GM23248 (cell line): ENCODE measurements around the gene ZNF879. TPM values are rescaled to one million over a fixed set of nuclear protein-coding genes. Genes with fewer than 3 reads are reported as not detected.

Experiments used
- DNase-seq: peaks from one replicate; pipeline ENCODE4 v3.0.0-alpha.2; 2015
- H2AFZ ChIP-seq: fragments of 200-600 bp; sonication (generic); 2 replicates; pipeline ENCODE4 v1.6.1; 2016; ENCODE audit warnings: antibody characterized with exemption
- H3F3A ChIP-seq: fragments of 200-600 bp; sonication (generic); 2 replicates; pipeline ENCODE4 v1.6.1; 2016; ENCODE audit warnings: mild to moderate bottlenecking, antibody characterized with exemption, mixed run types; ENCODE audit not compliant: insufficient read depth
- H3K27ac ChIP-seq: fragments of 200-600 bp; sonication (generic); 2 replicates; pipeline ENCODE4 v1.5.1; 2016; ENCODE audit warnings: mild to moderate bottlenecking
- H3K27me3 ChIP-seq: fragments of 200-600 bp; sonication (generic); replicated peaks from 2 replicates; pipeline ENCODE4 v1.6.1; 2016; ENCODE audit warnings: mild to moderate bottlenecking; ENCODE audit not compliant: insufficient read depth
- H3K36me3 ChIP-seq: fragments of 200-600 bp; sonication (generic); 2 replicates; pipeline ENCODE4 v1.6.1; 2016; ENCODE audit warnings: low read depth, mild to moderate bottlenecking
- H3K4me1 ChIP-seq: fragments of 200-600 bp; sonication (generic); 2 replicates; pipeline ENCODE4 v1.6.1; 2016; ENCODE audit warnings: mild to moderate bottlenecking; ENCODE audit not compliant: insufficient read depth
- H3K4me2 ChIP-seq: fragments of 200-600 bp; sonication (generic); one replicate; pipeline ENCODE4 v1.6.1; 2016; ENCODE audit warnings: mild to moderate bottlenecking; ENCODE audit not compliant: unreplicated experiment
- H3K4me3 ChIP-seq: fragments of 200-600 bp; sonication (generic); 2 replicates; pipeline ENCODE4 v1.5.1; 2016; ENCODE audit warnings: mild to moderate bottlenecking
- H3K79me2 ChIP-seq: fragments of 200-600 bp; sonication (generic); 2 replicates; pipeline ENCODE4 v1.6.1; 2016; ENCODE audit warnings: mild to moderate bottlenecking; ENCODE audit not compliant: insufficient read depth
- H3K9ac ChIP-seq: fragments of 200-600 bp; sonication (generic); 2 replicates; pipeline ENCODE4 v1.6.1; 2016; ENCODE audit warnings: mild to moderate bottlenecking
- H3K9me2 ChIP-seq: fragments of 200-600 bp; sonication (generic); 2 replicates; pipeline ENCODE4 v1.6.1; 2016; ENCODE audit warnings: mixed run types, mild to moderate bottlenecking, moderate library complexity; ENCODE audit not compliant: insufficient read depth
- H3K9me3 ChIP-seq: fragments of 200-600 bp; sonication (generic); one replicate; pipeline ENCODE4 v1.6.1; 2017; ENCODE audit warnings: low read depth
- H4K20me1 ChIP-seq: fragments of 200-600 bp; sonication (generic); 2 replicates; pipeline ENCODE4 v1.6.0; 2016; ENCODE audit not compliant: insufficient read depth
- EZH2 ChIP-seq: fragments of 200-600 bp; sonication (generic); IDR thresholded peaks from 2 replicates; pipeline ENCODE4 v1.6.1; 2018; ENCODE audit warnings: antibody characterized with exemption, mild to moderate bottlenecking; ENCODE audit not compliant: insufficient read depth, poor library complexity, severe bottlenecking
- EZH2phosphoT487 ChIP-seq: fragments of 200-600 bp; sonication (generic); IDR thresholded peaks from 2 replicates; pipeline ENCODE4 v1.6.1; 2018; ENCODE audit warnings: antibody characterized with exemption, moderate library complexity, mild to moderate bottlenecking, low read depth; ENCODE audit not compliant: insufficient read depth
- WGBS, 2 experiments: methylation state at CpG; one replicate each; pipeline ENCODE4 v1.1.6; 2015 to 2017; ENCODE audit warnings: low lambda C conversion rate in 2 of 2, low coverage in 1 of 2; ENCODE audit errors: missing lambda C conversion rate in 2 of 2; 5-methylcytosine and 5-hydroxymethylcytosine counted together
- in situ Hi-C: fragments of 300-500 bp; cut with MboI; formaldehyde crosslinking; loops from 2 replicates; pipeline ENCODE4 v1.15.0; 2020
- polyA plus RNA-seq: library from polyadenylated mRNA; unstranded; fragments of >200 nt; fragmentation: Nextera tagmentation; extraction: Ambion mirVana; gene quantifications from 2 replicates; pipeline ENCODE4 v1.2.1, GENCODE V29; 2016
- total RNA-seq: library from RNA; depleted of rRNA; stranded (reverse); fragments of >200 nt; shearing (Covaris generic); gene quantifications from 2 replicates; pipeline ENCODE4 v1.2.3, GENCODE V29; 2014; rRNA removed

Gene ZNF879
- total and polyA plus RNA-seq, 2 experiments from 2014 or later: 3.2 to 5.4 TPM

DNA sequence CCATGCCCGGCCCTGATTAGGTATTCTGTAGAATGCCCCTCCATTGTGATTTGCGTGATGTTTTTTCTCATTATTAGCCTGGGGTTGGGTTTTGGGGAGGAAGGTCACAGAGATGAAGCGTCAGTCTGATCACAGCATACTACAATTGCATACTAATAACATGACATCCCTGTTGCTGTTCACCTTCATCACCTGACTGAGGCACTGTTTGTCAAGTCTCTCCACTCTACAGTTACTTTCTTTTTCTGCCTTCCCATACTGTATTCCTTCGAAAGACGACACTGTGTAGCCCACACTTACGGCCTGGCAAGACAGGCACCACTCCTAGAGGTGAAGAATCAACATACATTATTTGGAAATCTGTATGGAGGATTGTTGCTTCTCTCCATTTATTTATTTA, 42.1 kb downstream of the ZNF879 start:
- in situ Hi-C loops: no loop called here
- Histone ChIP-seq H3K27ac (no peak overlapping the region), H3K9me2 (no peaks in the 10 kb centered on the region), H3K27me3 (no peaks in the 10 kb centered on the region), H3K4me3 (no peak overlapping the region), H3F3A (no peaks in the 10 kb centered on the region), H2AFZ (no peak overlapping the region), H3K9me3 (no peaks in the 10 kb centered on the region), H4K20me1 (no peaks in the 10 kb centered on the region), H3K4me1 (peaks cover 6% of the 10 kb centered on the region; the same call in 1 of the 2 replicates), H3K9ac (no peak overlapping the region), H3K4me2 (no peak overlapping the region), H3K36me3 (peaks cover 52% of the 10 kb centered on the region), H3K79me2 (peaks cover 79% of the 10 kb centered on the region)
- TF ChIP-seq EZH2 (no peak), EZH2phosphoT487 (no peak)
- WGBS, 2 experiments: 97% methylated on average over 6 of the region's 6 CpGs
- DNase-seq: no peak

DNA sequence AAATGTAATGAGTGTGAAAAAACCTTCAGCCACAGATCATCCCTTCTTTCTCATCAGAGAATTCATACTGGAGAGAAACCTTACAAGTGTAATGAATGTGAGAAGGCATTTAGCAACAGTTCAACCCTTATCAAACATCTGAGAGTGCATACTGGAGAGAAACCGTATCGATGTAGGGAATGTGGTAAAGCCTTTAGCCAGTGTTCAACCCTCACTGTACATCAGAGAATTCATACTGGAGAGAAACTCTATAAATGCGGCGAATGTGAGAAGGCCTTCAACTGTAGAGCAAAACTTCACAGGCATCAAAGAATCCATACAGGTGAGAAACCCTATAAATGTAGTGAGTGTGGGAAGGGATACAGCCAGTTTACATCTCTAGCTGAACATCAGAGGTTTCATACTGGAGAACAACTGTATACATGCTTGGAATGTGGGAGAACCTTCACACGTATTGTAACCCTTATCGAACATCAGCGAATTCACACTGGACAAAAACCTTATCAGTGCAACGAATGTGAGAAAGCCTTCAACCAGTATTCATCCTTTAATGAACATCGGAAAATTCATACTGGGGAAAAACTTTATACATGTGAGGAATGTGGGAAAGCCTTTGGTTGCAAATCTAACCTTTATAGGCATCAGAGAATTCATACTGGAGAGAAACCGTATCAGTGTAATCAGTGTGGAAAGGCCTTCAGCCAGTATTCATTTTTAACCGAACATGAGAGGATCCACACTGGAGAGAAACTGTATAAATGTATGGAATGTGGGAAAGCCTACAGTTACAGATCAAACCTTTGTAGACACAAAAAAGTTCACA, 55.8 kb downstream of the ZNF879 start:
- no peaks in the 10 kb centered on the region for H3K79me2 ChIP-seq
- no peak overlapping the region for H2AFZ ChIP-seq
- peaks cover 22% of the 10 kb centered on the region for H3F3A ChIP-seq
- H3K4me3 ChIP-seq: no peak overlapping the region
- no peak overlapping the region for H3K4me2 ChIP-seq
- no peaks in the 10 kb centered on the region for H3K4me1 ChIP-seq
- in situ Hi-C loops: no loop called here
- WGBS, 2 experiments: 97 to 99% methylated on average over 11 of the region's 11 CpGs
- H3K9me3 ChIP-seq: peaks cover 39% of the 10 kb centered on the region
- no peak overlapping the region for H3K9ac ChIP-seq
- H3K36me3 ChIP-seq: peaks cover 88% of the 10 kb centered on the region
- peak; percentile 6 for DNase-seq
- no peaks in the 10 kb centered on the region for H3K9me2 ChIP-seq
- no peak overlapping the region for H3K27ac ChIP-seq
- H3K27me3 ChIP-seq: no peaks in the 10 kb centered on the region
- no peaks in the 10 kb centered on the region for H4K20me1 ChIP-seq
- TF ChIP-seq EZH2phosphoT487: no peak
- no peak for TF ChIP-seq EZH2

DNA sequence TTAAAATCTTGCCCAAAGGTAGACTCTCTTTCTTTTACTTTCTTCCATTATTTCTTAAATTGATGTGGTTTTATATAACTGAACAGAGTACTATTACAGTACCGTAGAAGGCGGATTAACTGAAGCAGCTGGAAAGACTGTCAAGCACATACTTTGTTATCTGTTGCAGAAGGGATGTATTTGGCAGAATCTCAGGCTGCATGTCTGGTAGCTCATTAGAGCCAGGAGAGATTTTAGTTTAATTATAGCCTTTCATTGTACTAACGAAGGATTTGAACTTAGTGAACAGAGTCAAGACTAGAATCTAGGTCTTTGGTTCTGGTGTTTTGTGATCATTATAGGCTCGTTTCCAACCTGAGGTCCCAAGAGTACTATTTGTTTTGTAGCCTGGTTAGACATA, 57.1 kb downstream of the ZNF879 start:
- H3K9me3 ChIP-seq: peaks cover 46% of the 10 kb centered on the region
- H3K4me2 ChIP-seq: no peak overlapping the region
- no peak for DNase-seq

More for the DNA sequence above, 57.1 kb downstream of the ZNF879 start:
- peaks cover 83% of the 10 kb centered on the region for H3K36me3 ChIP-seq
- H3K27ac ChIP-seq: no peak overlapping the region
- H2AFZ ChIP-seq: no peak overlapping the region
- no peaks in the 10 kb centered on the region for H3K4me1 ChIP-seq
- no peaks in the 10 kb centered on the region for H3K9me2 ChIP-seq
- in situ Hi-C loops: no loop called here
- no peak for TF ChIP-seq EZH2
- TF ChIP-seq EZH2phosphoT487: no peak
- H3K4me3 ChIP-seq: no peak overlapping the region
- H3F3A ChIP-seq: peaks cover 24% of the 10 kb centered on the region
- no peaks in the 10 kb centered on the region for H3K79me2 ChIP-seq
- H3K27me3 ChIP-seq: no peaks in the 10 kb centered on the region
- 96 to 98% methylated on average over 4 of the region's 4 CpGs for WGBS, 2 experiments
- H3K9ac ChIP-seq: no peak overlapping the region
- no peaks in the 10 kb centered on the region for H4K20me1 ChIP-seq

Other genes with a start within 250 kb of the ZNF879 start
- 3.3 and 3.4 TPM in 2 replicates for gene ZNF354B, start 163.9 kb upstream of the ZNF879 start, total RNA-seq
- 3.2 and 4.9 TPM in 2 replicates for gene ZNF354B, start 163.9 kb upstream of the ZNF879 start, polyA plus RNA-seq
- gene ZFP2, start 127.9 kb upstream of the ZNF879 start, total RNA-seq: 1.8 and 2.5 TPM in 2 replicates
- 0.65 and 0.74 TPM in 2 replicates for gene ZFP2, start 127.9 kb upstream of the ZNF879 start, polyA plus RNA-seq
- gene ZNF454, start 82.6 kb upstream of the ZNF879 start, total RNA-seq: 0.97 and 1.9 TPM in 2 replicates
- 0.96 and 1.3 TPM in 2 replicates for gene ZNF454, start 82.6 kb upstream of the ZNF879 start, polyA plus RNA-seq
- gene GRM6, start 28.5 kb upstream of the ZNF879 start, total RNA-seq: not detected in 2 replicates
- gene GRM6, start 28.5 kb upstream of the ZNF879 start, polyA plus RNA-seq: 0.04 TPM in 1 of 2 replicates, not detected in the other
- 6.9 and 7.5 TPM in 2 replicates for gene ZNF354C, start 36.6 kb downstream of the ZNF879 start, total RNA-seq
- gene ZNF354C, start 36.6 kb downstream of the ZNF879 start, polyA plus RNA-seq: 2.2 and 2.5 TPM in 2 replicates